DOHH2 (cell line): Measurements from ENCODE around the gene NDUFA5.
A peak's percentile ranks its signal among the peaks of the same experiment; 100 is the strongest.

Source experiments
- EZH2phosphoT487 ChIP-seq: fragments of 200-600 bp; sonication (generic); IDR thresholded peaks from 2 replicates; pipeline ENCODE4 v1.6.1; 2017; ENCODE audit warnings: borderline replicate concordance, mild to moderate bottlenecking, antibody characterized with exemption, low read length, moderate library complexity, mixed read lengths
- TF ChIP-seq, protein P1 (sequence below): fragments of 200-600 bp; sonication (generic); IDR thresholded peaks from one replicate; pipeline ENCODE4 v1.5.1; 2014; ENCODE audit warnings: antibody characterized with exemption, mild to moderate bottlenecking, low read depth, low read length; ENCODE audit not compliant: poor library complexity, severe bottlenecking

DNA sequence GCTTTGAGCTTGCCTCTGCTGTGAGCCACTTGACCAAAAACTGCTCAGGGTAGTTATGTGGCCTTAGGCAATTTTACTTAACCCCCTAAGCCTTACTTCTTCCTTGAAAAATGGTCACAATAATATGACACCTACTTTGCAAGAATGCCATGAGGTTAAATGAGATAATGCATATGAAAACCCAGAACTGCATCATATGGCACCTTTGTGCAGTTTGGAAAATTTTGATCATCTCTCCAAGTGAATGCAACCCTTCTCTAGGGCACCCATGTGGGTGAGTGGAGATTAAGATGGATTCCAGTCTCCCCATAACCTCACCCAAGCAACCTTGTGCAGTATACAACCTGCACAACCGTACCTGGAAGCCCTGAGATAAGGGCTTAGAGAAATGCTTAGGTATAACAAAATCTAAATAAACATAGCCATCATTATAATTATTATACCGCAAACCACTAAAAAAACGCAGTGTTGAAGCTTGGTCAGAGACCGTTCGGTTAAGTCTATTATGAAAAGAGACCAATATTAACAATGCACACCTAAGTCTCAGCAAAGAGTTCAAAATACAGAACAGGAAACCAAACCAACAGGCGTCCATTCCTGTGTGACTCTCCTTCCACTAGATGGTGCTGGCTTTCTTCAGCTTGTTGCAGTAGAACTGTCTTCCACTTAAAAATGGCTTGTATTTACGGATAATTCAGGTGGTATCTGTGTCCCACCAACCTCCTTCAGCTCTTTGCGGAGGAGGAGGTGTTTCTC is 23.0 kb upstream of the NDUFA5 start:
- TF ChIP-seq, protein P1, sequence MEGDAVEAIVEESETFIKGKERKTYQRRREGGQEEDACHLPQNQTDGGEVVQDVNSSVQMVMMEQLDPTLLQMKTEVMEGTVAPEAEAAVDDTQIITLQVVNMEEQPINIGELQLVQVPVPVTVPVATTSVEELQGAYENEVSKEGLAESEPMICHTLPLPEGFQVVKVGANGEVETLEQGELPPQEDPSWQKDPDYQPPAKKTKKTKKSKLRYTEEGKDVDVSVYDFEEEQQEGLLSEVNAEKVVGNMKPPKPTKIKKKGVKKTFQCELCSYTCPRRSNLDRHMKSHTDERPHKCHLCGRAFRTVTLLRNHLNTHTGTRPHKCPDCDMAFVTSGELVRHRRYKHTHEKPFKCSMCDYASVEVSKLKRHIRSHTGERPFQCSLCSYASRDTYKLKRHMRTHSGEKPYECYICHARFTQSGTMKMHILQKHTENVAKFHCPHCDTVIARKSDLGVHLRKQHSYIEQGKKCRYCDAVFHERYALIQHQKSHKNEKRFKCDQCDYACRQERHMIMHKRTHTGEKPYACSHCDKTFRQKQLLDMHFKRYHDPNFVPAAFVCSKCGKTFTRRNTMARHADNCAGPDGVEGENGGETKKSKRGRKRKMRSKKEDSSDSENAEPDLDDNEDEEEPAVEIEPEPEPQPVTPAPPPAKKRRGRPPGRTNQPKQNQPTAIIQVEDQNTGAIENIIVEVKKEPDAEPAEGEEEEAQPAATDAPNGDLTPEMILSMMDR: peak; percentile 78
- no peak for TF ChIP-seq EZH2phosphoT487
